Measurements from ENCODE around the gene RNF8. TPM values are rescaled to one million over a fixed set of nuclear protein-coding genes. Genes with fewer than 3 reads are reported as not detected.

RNF8 gene
- total RNA-seq, 3 donors from 2014 or later (not counting 1 experiment from before 2014, with no cell fraction given) = 11.4 to 18.2 (median 14.0) TPM

DNA sequence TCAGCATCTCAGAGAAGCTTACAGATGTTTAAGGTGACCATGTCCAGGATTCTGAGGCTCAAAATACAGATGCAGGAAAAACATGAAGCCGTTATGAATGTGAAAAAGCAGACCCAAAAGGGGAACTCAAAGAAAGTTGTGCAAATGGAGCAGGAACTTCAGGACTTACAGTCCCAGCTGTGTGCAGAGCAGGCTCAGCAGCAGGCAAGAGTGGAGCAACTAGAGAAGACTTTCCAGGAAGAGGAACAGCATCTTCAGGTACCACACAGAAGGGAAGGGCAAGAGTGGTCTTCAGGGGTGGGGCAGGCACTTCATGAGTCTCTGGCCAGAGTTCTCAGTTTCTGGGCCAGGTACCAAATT is 15.2 kb downstream of the RNF8 start:
- Histone ChIP-seq H3K27me3 (ENCODE audit: control insufficient read depth, insufficient read depth, low read length) (no peaks in the 10 kb centered on the region), H3K4me3 (ENCODE audit: low read length) (no peak overlapping the region), H3K4me1 (ENCODE audit: control insufficient read depth, insufficient read depth, low read length) (no peaks in the 10 kb centered on the region), H3K36me3 (ENCODE audit: control insufficient read depth, insufficient read depth, low read length) (peaks cover 38% of the 10 kb centered on the region), H3K9me3 (ENCODE audit: control insufficient read depth, insufficient read depth, low read length) (no peaks in the 10 kb centered on the region), H3K27ac (ENCODE audit: low read length) (no peak overlapping the region)
- no peaks in the 10 kb centered on the region for H3K27me3 Mint-ChIP-seq (ENCODE audit: low read depth in 2 of 2)
- peaks cover 5 to 7% of the 10 kb centered on the region in 2 donors for H3K4me1 Mint-ChIP-seq
- WGBS (ENCODE audit: insufficient coverage) = 61% methylated on average over 1 of the region's 1 CpG
- TF ChIP-seq, protein P1, sequence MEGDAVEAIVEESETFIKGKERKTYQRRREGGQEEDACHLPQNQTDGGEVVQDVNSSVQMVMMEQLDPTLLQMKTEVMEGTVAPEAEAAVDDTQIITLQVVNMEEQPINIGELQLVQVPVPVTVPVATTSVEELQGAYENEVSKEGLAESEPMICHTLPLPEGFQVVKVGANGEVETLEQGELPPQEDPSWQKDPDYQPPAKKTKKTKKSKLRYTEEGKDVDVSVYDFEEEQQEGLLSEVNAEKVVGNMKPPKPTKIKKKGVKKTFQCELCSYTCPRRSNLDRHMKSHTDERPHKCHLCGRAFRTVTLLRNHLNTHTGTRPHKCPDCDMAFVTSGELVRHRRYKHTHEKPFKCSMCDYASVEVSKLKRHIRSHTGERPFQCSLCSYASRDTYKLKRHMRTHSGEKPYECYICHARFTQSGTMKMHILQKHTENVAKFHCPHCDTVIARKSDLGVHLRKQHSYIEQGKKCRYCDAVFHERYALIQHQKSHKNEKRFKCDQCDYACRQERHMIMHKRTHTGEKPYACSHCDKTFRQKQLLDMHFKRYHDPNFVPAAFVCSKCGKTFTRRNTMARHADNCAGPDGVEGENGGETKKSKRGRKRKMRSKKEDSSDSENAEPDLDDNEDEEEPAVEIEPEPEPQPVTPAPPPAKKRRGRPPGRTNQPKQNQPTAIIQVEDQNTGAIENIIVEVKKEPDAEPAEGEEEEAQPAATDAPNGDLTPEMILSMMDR (IDR thresholded peaks at IDR 0.05) = no peak
- H3K36me3 Mint-ChIP-seq = peaks cover 15% of the 10 kb centered on the region
- DNase-seq (no peak), ATAC-seq (no peak)
- no peaks in the 10 kb centered on the region for H3K9me3 Mint-ChIP-seq
- intact Hi-C loops (cut with micrococcal nuclease) = no loop called here
- no peak overlapping the region for H3K27ac Mint-ChIP-seq
- no peak overlapping the region for H3K4me3 Mint-ChIP-seq

DNA sequence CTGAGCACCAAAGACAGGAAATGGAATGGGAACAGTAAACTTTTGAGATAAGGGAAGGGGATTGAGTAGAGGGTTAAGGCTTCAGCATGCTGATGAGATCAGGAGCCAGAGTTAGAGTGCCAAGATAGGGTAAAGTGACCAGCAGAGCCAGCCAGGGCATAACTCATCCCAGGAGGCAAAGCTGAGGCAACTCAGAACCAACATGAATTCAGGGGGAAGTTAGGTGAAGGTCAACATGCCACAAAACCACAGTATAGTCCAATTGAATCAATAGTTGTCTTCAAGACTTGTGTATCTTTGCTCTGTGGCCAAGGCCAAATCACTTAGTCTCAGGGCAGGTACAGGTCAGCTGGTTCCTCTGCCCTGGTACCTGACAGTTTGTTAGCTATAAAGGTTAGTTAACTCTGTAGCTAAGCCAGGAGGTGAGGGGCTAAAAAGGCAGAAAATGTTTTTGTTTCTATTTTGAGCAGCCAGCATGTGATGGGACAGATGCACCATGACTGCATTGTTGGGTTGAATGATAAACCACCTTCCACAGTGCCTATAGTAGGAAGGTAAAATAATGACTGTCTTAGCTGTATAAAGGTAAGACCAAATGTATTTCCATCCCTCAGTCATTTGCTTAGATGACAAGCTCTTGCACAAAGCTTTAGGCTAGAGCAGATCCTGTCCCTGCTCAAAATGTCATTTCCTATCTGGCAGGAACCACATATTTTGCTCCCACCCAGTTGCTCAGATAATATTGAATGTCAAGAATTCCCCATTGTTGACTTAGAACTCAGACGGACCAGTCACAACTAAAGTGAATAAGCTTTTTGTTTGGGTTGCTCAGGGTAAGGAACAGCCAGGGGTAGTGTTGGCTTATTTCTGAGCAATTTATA is 15.8 kb downstream of the RNF8 start:
- Histone ChIP-seq H3K4me3 (ENCODE audit: low read length) (no peak overlapping the region), H3K27me3 (ENCODE audit: control insufficient read depth, insufficient read depth, low read length) (no peaks in the 10 kb centered on the region), H3K36me3 (ENCODE audit: control insufficient read depth, insufficient read depth, low read length) (peaks cover 39% of the 10 kb centered on the region), H3K9me3 (ENCODE audit: control insufficient read depth, insufficient read depth, low read length) (no peaks in the 10 kb centered on the region), H3K4me1 (ENCODE audit: control insufficient read depth, insufficient read depth, low read length) (no peaks in the 10 kb centered on the region), H3K27ac (ENCODE audit: low read length) (no peak overlapping the region)
- Mint-ChIP-seq H3K27me3 (ENCODE audit: low read depth in 2 of 2) (no peaks in the 10 kb centered on the region), H3K27ac (no peak overlapping the region), H3K9me3 (no peaks in the 10 kb centered on the region), H3K4me1 (peaks cover 5 to 7% of the 10 kb centered on the region in 2 donors), H3K36me3 (peaks cover 15% of the 10 kb centered on the region), H3K4me3 (no peak overlapping the region)
- intact Hi-C loops (cut with micrococcal nuclease) = no loop called here
- TF ChIP-seq, protein P1 (IDR thresholded peaks at IDR 0.05) = no peak
- WGBS (ENCODE audit: insufficient coverage) = 91% methylated on average over 1 of the region's 1 CpG
- DNase-seq = no peak
- no peak for ATAC-seq

DNA sequence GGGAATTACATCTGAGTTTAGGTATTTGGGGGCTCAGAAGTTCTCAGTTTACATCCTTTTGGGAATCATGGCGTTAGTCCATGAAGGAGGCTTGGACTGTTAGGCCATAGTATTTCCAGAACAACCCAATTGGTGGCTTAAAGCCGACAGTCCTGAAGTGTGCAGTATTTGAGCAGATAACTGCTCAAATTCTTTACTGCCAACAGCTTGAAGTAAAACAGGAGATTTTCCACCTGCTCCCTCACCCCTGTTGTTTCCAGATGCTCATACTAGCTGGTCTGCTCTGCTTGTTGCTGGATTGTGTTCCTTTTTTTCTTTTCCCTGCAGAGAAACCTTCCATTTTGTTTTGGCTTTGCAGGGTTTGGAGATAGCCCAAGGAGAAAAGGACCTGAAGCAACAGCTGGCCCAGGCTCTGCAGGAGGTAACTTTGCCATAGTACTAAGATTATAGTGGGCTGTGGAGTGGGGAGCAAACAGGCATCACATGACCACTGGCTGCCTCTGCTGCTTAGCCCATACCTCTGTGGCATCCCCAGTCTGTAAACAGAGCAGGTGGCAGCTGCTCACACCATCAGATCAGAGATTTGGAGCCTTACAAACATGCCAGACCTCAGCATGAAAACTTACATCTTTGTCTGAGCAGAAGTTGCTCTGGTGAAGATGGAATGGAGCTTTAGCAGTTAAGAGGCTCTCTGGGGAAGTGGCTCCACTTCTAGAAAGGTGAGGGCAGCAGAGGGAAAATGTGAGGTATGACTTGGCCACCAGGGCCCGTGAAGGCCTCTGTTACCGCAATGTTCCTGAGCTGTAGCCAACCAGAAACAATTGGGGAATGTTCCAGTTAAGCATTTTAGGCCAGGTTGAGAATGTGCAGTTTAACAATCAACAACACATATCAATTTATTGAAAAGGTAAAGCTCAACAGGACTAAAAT is 17.6 kb downstream of the RNF8 start:
- H3K4me3 Mint-ChIP-seq = no peak overlapping the region
- DNase-seq = no peak
- TF ChIP-seq, protein P1 (IDR thresholded peaks at IDR 0.05) = no peak
- Histone ChIP-seq H3K36me3 (ENCODE audit: control insufficient read depth, insufficient read depth, low read length) (peaks cover 43% of the 10 kb centered on the region), H3K27me3 (ENCODE audit: control insufficient read depth, insufficient read depth, low read length) (no peaks in the 10 kb centered on the region), H3K9me3 (ENCODE audit: control insufficient read depth, insufficient read depth, low read length) (no peaks in the 10 kb centered on the region), H3K4me1 (ENCODE audit: control insufficient read depth, insufficient read depth, low read length) (no peaks in the 10 kb centered on the region), H3K4me3 (ENCODE audit: low read length) (no peak overlapping the region), H3K27ac (ENCODE audit: low read length) (no peak overlapping the region)
- H3K27me3 Mint-ChIP-seq (ENCODE audit: low read depth in 2 of 2) = no peaks in the 10 kb centered on the region
- H3K9me3 Mint-ChIP-seq = no peaks in the 10 kb centered on the region
- WGBS (ENCODE audit: insufficient coverage) = 91% methylated on average over 4 of the region's 4 CpGs
- intact Hi-C loops (cut with micrococcal nuclease) = no loop called here
- ATAC-seq = no peak
- no peak overlapping the region for H3K27ac Mint-ChIP-seq
- H3K4me1 Mint-ChIP-seq = peaks cover 5 to 7% of the 10 kb centered on the region in 2 donors
- peaks cover 15% of the 10 kb centered on the region for H3K36me3 Mint-ChIP-seq

Measured in natural killer cell (primary cell).